ENCODE results near the gene DTWD2. TPM values are rescaled to one million over a fixed set of nuclear protein-coding genes. Genes with fewer than 3 reads are reported as not detected.

Gene DTWD2
- polyA plus RNA-seq, 1 of the 3 experiments (the other 2 are of a cell fraction), result 2.5 TPM

GRCh38 chr5:119010206-119010605, 21.9 kb upstream of the DTWD2 start:
- Histone ChIP-seq H4K20me1 (ENCODE audit: insufficient read depth) (no peaks in the 10 kb centered on the region), H3K9ac (no peak overlapping the region), H3K4me2 (no peak overlapping the region), H3K9me3 (no peaks in the 10 kb centered on the region), H3K9me2 (no peaks in the 10 kb centered on the region), H2AFZ (ENCODE audit: low read depth) (no peak overlapping the region), H3K36me3 (replicated peaks in 1 of 2; ENCODE audit: control insufficient read depth in 1 of 2, insufficient read depth in 2 of 2, low read length in 1 of 2) (no peaks in the 10 kb centered on the region), H3K79me2 (ENCODE audit: insufficient read depth) (no peaks in the 10 kb centered on the region), H3K27me3 (ENCODE audit: insufficient read depth) (no peaks in the 10 kb centered on the region), H3K27ac (ENCODE audit: low read depth in 2 of 2, low read length in 1 of 2) (no peak overlapping the region), H3F3A (replicated peaks; ENCODE audit: insufficient read depth) (no peaks in the 10 kb centered on the region), H3K4me3 (ENCODE audit: low read depth in 2 of 2, low read length in 1 of 2) (no peak overlapping the region), H3K4me1 (ENCODE audit: control insufficient read depth in 1 of 2, insufficient read depth in 2 of 2, low read depth in 1 of 2, low read length in 1 of 2) (no peaks in the 10 kb centered on the region)
- TF ChIP-seq, protein P1, sequence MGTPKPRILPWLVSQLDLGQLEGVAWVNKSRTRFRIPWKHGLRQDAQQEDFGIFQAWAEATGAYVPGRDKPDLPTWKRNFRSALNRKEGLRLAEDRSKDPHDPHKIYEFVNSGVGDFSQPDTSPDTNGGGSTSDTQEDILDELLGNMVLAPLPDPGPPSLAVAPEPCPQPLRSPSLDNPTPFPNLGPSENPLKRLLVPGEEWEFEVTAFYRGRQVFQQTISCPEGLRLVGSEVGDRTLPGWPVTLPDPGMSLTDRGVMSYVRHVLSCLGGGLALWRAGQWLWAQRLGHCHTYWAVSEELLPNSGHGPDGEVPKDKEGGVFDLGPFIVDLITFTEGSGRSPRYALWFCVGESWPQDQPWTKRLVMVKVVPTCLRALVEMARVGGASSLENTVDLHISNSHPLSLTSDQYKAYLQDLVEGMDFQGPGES (IDR thresholded peaks at IDR 0.05; ENCODE audit: low read depth, low read length), result no peak
- TF ChIP-seq TCF12 (IDR thresholded peaks at IDR 0.05) (no peak), POLR2AphosphoS5 (IDR thresholded peaks at IDR 0.05; ENCODE audit: low read depth, low read length) (no peak)
- WGBS (ENCODE audit: low lambda C conversion rate), result 85% methylated on average over 6 of the region's 6 CpGs
- DNase-seq, result no peak
- ChIA-PET POLR2A (no interaction called here), CTCF (interaction anchor here (1.2 kb wide), 1 partner anchor 23 kb away, joined by 3 read pairs; no protein-coding TSS in a partner anchor)

DNA sequence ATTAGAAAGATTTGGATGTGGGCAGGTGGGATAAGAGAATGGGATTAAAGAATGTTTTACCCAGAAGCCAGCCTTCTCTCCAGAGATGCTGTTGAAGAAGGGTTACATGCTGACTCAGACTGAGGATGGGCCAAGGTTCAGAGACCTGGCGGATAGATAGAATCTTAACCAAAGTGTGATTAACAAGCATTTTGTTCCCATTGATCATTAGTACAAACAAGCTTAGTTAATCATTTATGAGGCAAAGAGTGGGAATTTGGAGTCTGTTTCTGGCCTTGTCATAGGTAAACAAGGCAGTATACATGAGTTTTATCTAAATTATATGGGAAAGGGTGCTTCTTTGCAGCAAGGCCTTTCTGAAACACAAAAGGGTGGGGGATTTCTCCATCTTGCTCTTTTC, 20.8 kb upstream of the DTWD2 start:
- Histone ChIP-seq H3K9me2 (no peaks in the 10 kb centered on the region), H3K4me2 (no peak overlapping the region), H2AFZ (ENCODE audit: low read depth) (no peak overlapping the region), H3F3A (replicated peaks; ENCODE audit: insufficient read depth) (no peaks in the 10 kb centered on the region), H3K9ac (no peak overlapping the region), H3K4me3 (ENCODE audit: low read depth in 2 of 2, low read length in 1 of 2) (no peak overlapping the region), H3K9me3 (no peaks in the 10 kb centered on the region), H4K20me1 (ENCODE audit: insufficient read depth) (no peaks in the 10 kb centered on the region), H3K36me3 (replicated peaks in 1 of 2; ENCODE audit: control insufficient read depth in 1 of 2, insufficient read depth in 2 of 2, low read length in 1 of 2) (no peaks in the 10 kb centered on the region), H3K4me1 (ENCODE audit: control insufficient read depth in 1 of 2, insufficient read depth in 2 of 2, low read depth in 1 of 2, low read length in 1 of 2) (no peaks in the 10 kb centered on the region), H3K79me2 (ENCODE audit: insufficient read depth) (no peaks in the 10 kb centered on the region), H3K27me3 (ENCODE audit: insufficient read depth) (no peaks in the 10 kb centered on the region), H3K27ac (ENCODE audit: low read depth in 2 of 2, low read length in 1 of 2) (no peak overlapping the region)
- DNase-seq, result no peak
- TF ChIP-seq MAX (IDR thresholded peaks at IDR 0.05; ENCODE audit: low read depth), result no peak
- no peak for TF ChIP-seq ZBTB33 (IDR thresholded peaks at IDR 0.05; ENCODE audit: borderline replicate concordance, low read depth)
- no peak for TF ChIP-seq TCF12 (IDR thresholded peaks at IDR 0.05)
- no peak for TF ChIP-seq EZH2phosphoT487 (IDR thresholded peaks at IDR 0.05; ENCODE audit: borderline replicate concordance, low read depth)
- TF ChIP-seq CHD2 (IDR thresholded peaks at IDR 0.05; ENCODE audit: low read length, partially characterized antibody), result no peak
- no peak for TF ChIP-seq FOXJ3 (CRISPR knock-in tag; IDR thresholded peaks at IDR 0.05)
- TF ChIP-seq NRF1 (IDR thresholded peaks at IDR 0.05; ENCODE audit: low read depth, low read length), result no peak
- TF ChIP-seq RXRA (IDR thresholded peaks at IDR 0.05; ENCODE audit: borderline replicate concordance, low read depth), result no peak
- no peak for TF ChIP-seq EP300 (IDR thresholded peaks at IDR 0.05; ENCODE audit: borderline replicate concordance in 1 of 2, low read depth in 1 of 2, low read length in 1 of 2)
- no peak for TF ChIP-seq FOXM1 (IDR thresholded peaks at IDR 0.05; ENCODE audit: low read depth)
- no peak for TF ChIP-seq RAD21 (IDR thresholded peaks at IDR 0.05; ENCODE audit: low read length)
- POLR2A ChIA-PET, result no interaction called here
- CTCF ChIA-PET, result interaction anchor here (1.2 kb wide), 1 partner anchor 22 kb away, joined by 3 read pairs; no protein-coding TSS in a partner anchor
- 74% methylated on average over 1 of the region's 1 CpG for WGBS (ENCODE audit: low lambda C conversion rate)

Measured in SK-N-SH (cell line).